ENCODE results near the gene MAP2K6. TPM values are rescaled to one million over a fixed set of nuclear protein-coding genes. Genes with fewer than 3 reads are reported as not detected.

Gene MAP2K6
- total and polyA plus RNA-seq, 7 donors = 1.6 to 51.4 (median 9.7) TPM

DNA sequence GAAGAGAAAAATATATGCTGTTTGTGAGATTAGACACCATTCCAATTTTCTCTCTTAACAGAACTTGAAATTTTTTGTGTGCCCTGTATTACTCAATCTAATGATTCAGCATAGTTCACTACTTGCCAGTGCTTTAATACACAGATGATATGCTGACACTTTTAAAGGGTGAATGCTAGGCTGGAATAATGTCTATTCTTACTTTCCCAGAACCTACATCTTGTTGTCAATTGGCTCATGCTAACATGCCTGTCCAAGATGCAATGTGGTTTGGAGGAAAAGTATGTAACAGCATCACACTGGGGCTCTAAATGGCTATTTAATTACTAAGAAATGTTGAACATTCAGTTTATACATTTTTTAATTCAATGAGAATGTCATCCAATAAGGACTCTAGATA is 7.6 kb upstream of the MAP2K6 start:
- no peak for DNase-seq
- Histone ChIP-seq H3K36me3 (no peaks in the 10 kb centered on the region), H3K27ac (no peak overlapping the region), H3K4me3 (no peak overlapping the region), H3K4me1 (no peaks in the 10 kb centered on the region), H3K27me3 (no peaks in the 10 kb centered on the region), H3K9me3 (no peaks in the 10 kb centered on the region)
- intact Hi-C loops (cut with DNase I) = no loop called here
- TF ChIP-seq, protein P1, sequence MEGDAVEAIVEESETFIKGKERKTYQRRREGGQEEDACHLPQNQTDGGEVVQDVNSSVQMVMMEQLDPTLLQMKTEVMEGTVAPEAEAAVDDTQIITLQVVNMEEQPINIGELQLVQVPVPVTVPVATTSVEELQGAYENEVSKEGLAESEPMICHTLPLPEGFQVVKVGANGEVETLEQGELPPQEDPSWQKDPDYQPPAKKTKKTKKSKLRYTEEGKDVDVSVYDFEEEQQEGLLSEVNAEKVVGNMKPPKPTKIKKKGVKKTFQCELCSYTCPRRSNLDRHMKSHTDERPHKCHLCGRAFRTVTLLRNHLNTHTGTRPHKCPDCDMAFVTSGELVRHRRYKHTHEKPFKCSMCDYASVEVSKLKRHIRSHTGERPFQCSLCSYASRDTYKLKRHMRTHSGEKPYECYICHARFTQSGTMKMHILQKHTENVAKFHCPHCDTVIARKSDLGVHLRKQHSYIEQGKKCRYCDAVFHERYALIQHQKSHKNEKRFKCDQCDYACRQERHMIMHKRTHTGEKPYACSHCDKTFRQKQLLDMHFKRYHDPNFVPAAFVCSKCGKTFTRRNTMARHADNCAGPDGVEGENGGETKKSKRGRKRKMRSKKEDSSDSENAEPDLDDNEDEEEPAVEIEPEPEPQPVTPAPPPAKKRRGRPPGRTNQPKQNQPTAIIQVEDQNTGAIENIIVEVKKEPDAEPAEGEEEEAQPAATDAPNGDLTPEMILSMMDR (IDR thresholded peaks at IDR 0.05) = no peak
- TF ChIP-seq EP300 (IDR thresholded peaks at IDR 0.05) (no peak), POLR2AphosphoS5 (IDR thresholded peaks at IDR 0.05) (no peak), POLR2A (IDR thresholded peaks at IDR 0.05) (no peak)

DNA sequence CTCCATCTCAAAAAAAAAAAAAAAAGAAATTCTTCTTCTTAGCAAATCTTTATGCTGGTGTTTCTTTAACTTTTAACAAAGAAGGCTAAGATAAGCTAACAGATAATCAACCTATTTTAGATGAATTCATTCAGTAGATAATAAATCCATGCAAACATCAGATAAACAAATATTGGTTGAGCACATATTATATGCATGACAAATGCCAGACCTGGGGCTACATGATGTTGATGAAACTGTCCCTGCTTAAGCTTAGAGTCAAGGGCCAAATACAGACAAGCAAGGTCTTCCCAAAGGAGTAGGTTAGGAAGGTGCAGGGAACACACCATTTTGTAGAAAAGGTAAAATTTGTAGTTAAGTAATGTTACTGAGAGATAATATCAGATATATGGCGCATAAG is 6.7 kb upstream of the MAP2K6 start:
- Histone ChIP-seq H3K27me3 (no peaks in the 10 kb centered on the region), H3K27ac (no peak overlapping the region), H3K36me3 (no peaks in the 10 kb centered on the region), H3K9me3 (no peaks in the 10 kb centered on the region), H3K4me1 (no peaks in the 10 kb centered on the region), H3K4me3 (no peak overlapping the region)
- intact Hi-C loops (cut with DNase I) = no loop called here
- TF ChIP-seq POLR2AphosphoS5 (IDR thresholded peaks at IDR 0.05) = no peak
- TF ChIP-seq, protein P1 (IDR thresholded peaks at IDR 0.05) = no peak
- 94 to 97% methylated on average over 1 of the region's 1 CpG for WGBS, 2 donors
- no peak for DNase-seq

DNA sequence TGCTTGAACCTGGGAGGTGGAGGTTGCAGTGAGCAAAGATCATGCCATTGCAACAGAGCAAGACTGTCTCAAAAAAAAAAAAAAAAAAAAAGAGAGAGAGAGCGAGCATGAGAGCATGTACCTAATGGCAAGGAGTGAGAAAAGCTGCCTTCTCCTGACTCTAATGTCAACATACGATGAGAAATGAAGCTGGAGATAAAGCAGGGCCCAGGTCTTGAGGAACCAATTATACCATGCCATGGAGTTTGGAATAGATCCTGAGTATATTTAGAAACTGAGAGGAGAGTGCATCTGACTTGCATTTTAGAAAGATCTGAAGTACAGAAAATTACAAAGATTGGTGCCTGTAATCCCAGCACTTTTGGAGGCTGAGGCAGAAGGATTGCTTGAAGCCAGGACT is 3.8 kb upstream of the MAP2K6 start:
- Histone ChIP-seq H3K27me3 (no peaks in the 10 kb centered on the region), H3K36me3 (no peaks in the 10 kb centered on the region), H3K4me1 (peaks cover 0 to 15% (median 7%) of the 10 kb centered on the region in 4 donors), H3K4me3 (no peak overlapping the region), H3K27ac (no peak overlapping the region), H3K9me3 (no peaks in the 10 kb centered on the region)
- intact Hi-C loops (cut with DNase I) = loop anchor here (5.0 kb wide), 1 partner anchor 83 kb away; the partner anchor contains the start of gene ABCA5
- 98 to 100% methylated on average over 2 of the region's 2 CpGs for WGBS, 2 donors
- DNase-seq = no peak
- TF ChIP-seq EP300 (IDR thresholded peaks at IDR 0.05) (no peak), POLR2A (IDR thresholded peaks at IDR 0.05) (no peak), POLR2AphosphoS5 (IDR thresholded peaks at IDR 0.05) (no peak)
- TF ChIP-seq, protein P1 (IDR thresholded peaks at IDR 0.05) = no peak

DNA sequence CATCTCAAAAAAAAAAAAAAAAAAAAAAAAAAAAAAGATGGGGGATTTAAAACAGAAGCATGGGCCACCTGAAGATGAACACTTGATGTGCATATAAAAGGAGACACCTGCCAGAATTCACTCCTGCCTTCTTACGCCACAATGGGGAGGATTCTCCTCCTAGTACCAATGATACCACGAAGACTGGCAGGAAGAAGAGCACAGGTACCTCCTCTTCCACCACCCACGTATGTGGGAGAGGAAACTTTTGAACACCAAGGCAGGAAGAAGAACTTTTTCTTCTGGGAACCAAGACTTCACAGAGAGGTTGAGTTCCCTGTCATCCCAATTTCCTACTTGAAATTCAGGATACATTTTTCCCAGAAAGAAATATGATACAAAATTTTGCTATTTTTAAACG is 2.7 kb upstream of the MAP2K6 start:
- Histone ChIP-seq H3K4me1 (peaks cover 0 to 22% (median 18%) of the 10 kb centered on the region in 4 donors), H3K27me3 (no peaks in the 10 kb centered on the region), H3K4me3 (no peak overlapping the region), H3K27ac (no peak overlapping the region), H3K36me3 (no peaks in the 10 kb centered on the region), H3K9me3 (no peaks in the 10 kb centered on the region)
- DNase-seq = no peak
- intact Hi-C loops (cut with DNase I) = loop anchor here (5.0 kb wide), 1 partner anchor 84 kb away; the partner anchor contains the start of gene ABCA5
- WGBS, 2 donors = 77 to 87% methylated on average over 4 of the region's 4 CpGs
- TF ChIP-seq POLR2AphosphoS5 (IDR thresholded peaks at IDR 0.05) = no peak
- no peak for TF ChIP-seq EP300 (IDR thresholded peaks at IDR 0.05)
- TF ChIP-seq POLR2A (IDR thresholded peaks at IDR 0.05) = no peak
- TF ChIP-seq, protein P1 (IDR thresholded peaks at IDR 0.05) = no peak

DNA sequence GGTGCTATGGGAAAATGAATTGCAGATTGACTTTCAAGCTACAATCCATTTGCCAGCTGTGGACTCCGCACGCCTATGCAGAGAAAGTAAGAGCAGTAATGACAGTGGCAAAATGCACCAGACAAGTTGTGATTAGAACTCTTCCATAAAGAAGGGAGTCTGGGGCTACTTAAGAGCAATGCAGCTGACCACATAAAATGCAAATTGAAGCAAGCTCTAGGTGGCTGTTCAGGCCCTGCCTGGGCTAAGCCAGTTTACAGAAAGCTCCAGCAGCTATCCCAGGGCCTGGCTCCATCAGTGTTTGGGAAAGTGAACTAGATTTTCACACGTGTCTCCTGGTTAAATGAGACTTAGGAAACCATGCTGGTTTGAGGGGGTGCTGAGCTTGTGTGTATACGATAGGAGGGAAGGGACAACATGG is 2.2 kb upstream of the MAP2K6 start:
- Histone ChIP-seq H3K4me3 (no peak overlapping the region), H3K36me3 (no peaks in the 10 kb centered on the region), H3K27me3 (no peaks in the 10 kb centered on the region), H3K9me3 (no peaks in the 10 kb centered on the region), H3K27ac (no peak overlapping the region), H3K4me1 (peaks cover 0 to 24% (median 22%) of the 10 kb centered on the region in 4 donors)
- intact Hi-C loops (cut with DNase I) = loop anchor here (5.0 kb wide), 1 partner anchor 85 kb away; the partner anchor contains the start of gene ABCA5
- TF ChIP-seq EP300 (IDR thresholded peaks at IDR 0.05) (no peak), POLR2AphosphoS5 (IDR thresholded peaks at IDR 0.05) (no peak), POLR2A (IDR thresholded peaks at IDR 0.05) (no peak)
- TF ChIP-seq, protein P1 (IDR thresholded peaks at IDR 0.05) = no peak
- 67 to 85% methylated on average over 4 of the region's 4 CpGs for WGBS, 2 donors
- no peak for DNase-seq
